Measurements from ENCODE around the gene QPRT. TPM values are rescaled to one million over a fixed set of nuclear protein-coding genes. Genes with fewer than 3 reads are reported as not detected.

QPRT gene
- total RNA-seq, 3 donors from 2014 or later (not counting 1 experiment from before 2014, with no cell fraction given) = 2.5 to 6.3 (median 4.7) TPM

GRCh38 chr16:29644973-29645693, 33.8 kb upstream of the QPRT start:
- Histone ChIP-seq H3K27me3 (ENCODE audit: control insufficient read depth, insufficient read depth, low read length) (no peaks in the 10 kb centered on the region), H3K4me1 (ENCODE audit: control insufficient read depth, insufficient read depth, low read length) (peaks cover 38% of the 10 kb centered on the region), H3K4me3 (ENCODE audit: low read length) (no peak overlapping the region), H3K27ac (ENCODE audit: low read length) (peak overlapping the region; percentile 59), H3K36me3 (ENCODE audit: control insufficient read depth, insufficient read depth, low read length) (no peaks in the 10 kb centered on the region), H3K9me3 (ENCODE audit: control insufficient read depth, insufficient read depth, low read length) (no peaks in the 10 kb centered on the region)
- TF ChIP-seq, protein P1, sequence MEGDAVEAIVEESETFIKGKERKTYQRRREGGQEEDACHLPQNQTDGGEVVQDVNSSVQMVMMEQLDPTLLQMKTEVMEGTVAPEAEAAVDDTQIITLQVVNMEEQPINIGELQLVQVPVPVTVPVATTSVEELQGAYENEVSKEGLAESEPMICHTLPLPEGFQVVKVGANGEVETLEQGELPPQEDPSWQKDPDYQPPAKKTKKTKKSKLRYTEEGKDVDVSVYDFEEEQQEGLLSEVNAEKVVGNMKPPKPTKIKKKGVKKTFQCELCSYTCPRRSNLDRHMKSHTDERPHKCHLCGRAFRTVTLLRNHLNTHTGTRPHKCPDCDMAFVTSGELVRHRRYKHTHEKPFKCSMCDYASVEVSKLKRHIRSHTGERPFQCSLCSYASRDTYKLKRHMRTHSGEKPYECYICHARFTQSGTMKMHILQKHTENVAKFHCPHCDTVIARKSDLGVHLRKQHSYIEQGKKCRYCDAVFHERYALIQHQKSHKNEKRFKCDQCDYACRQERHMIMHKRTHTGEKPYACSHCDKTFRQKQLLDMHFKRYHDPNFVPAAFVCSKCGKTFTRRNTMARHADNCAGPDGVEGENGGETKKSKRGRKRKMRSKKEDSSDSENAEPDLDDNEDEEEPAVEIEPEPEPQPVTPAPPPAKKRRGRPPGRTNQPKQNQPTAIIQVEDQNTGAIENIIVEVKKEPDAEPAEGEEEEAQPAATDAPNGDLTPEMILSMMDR (IDR thresholded peaks at IDR 0.05) = no peak
- ATAC-seq (no peak), DNase-seq (no peak)
- Mint-ChIP-seq H3K4me1 (peaks cover 37 to 42% of the 10 kb centered on the region in 2 donors), H3K4me3 (no peak overlapping the region), H3K27ac (peak overlapping the region; percentile 65 to 73), H3K27me3 (ENCODE audit: low read depth in 2 of 2) (no peaks in the 10 kb centered on the region), H3K9me3 (no peaks in the 10 kb centered on the region), H3K36me3 (no peaks in the 10 kb centered on the region)
- 48% methylated on average over 4 of the region's 4 CpGs for WGBS (ENCODE audit: insufficient coverage)
- intact Hi-C loops (cut with micrococcal nuclease) = loop anchor here (10.0 kb wide), 1 partner anchor 60 kb away; no protein-coding TSS in a partner anchor

DNA sequence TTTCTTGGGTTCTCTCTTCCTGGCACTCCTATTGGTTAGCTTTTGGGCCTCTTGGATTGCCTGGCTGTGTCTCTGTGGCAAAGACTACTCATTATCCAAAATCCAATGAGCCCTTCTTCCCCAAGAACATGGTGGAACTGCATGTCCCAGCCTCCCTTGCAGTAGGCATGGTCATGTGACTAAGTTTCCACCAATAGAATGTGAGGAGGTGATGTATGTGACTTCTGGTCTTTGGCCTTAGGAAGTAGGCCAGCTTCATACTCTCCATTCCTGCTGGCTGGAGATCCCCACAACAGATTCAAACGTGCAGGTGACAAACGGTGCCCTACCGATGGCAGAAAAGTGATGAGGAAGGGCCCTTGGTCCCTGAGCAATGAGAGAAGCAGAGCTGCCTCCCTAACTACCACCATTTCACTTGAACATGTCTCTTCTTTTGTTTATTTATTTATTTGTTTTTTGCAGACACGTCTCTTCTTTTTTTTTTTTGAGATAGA, 33.2 kb upstream of the QPRT start:
- peaks cover 31 to 36% of the 10 kb centered on the region in 2 donors for H3K4me1 Mint-ChIP-seq
- no peak overlapping the region for H3K4me3 ChIP-seq (ENCODE audit: low read length)
- H3K9me3 Mint-ChIP-seq = no peaks in the 10 kb centered on the region
- H3K4me1 ChIP-seq (ENCODE audit: control insufficient read depth, insufficient read depth, low read length) = peaks cover 35% of the 10 kb centered on the region
- TF ChIP-seq, protein P1 (IDR thresholded peaks at IDR 0.05) = no peak
- no peaks in the 10 kb centered on the region for H3K9me3 ChIP-seq (ENCODE audit: control insufficient read depth, insufficient read depth, low read length)
- no peaks in the 10 kb centered on the region for H3K36me3 Mint-ChIP-seq
- peak overlapping the region; percentile 65 to 73 for H3K27ac Mint-ChIP-seq
- WGBS (ENCODE audit: insufficient coverage) = 76% methylated on average over 4 of the region's 4 CpGs
- H3K27me3 ChIP-seq (ENCODE audit: control insufficient read depth, insufficient read depth, low read length) = no peaks in the 10 kb centered on the region
- no peaks in the 10 kb centered on the region for H3K36me3 ChIP-seq (ENCODE audit: control insufficient read depth, insufficient read depth, low read length)
- ATAC-seq (no peak), DNase-seq (peak in 1 of 2 donors; percentile 32)
- intact Hi-C loops (cut with micrococcal nuclease) = loop anchor here (10.0 kb wide), 1 partner anchor 59 kb away; no protein-coding TSS in a partner anchor
- H3K4me3 Mint-ChIP-seq = no peak overlapping the region
- no peaks in the 10 kb centered on the region for H3K27me3 Mint-ChIP-seq (ENCODE audit: low read depth in 2 of 2)
- peak overlapping the region; percentile 59 for H3K27ac ChIP-seq (ENCODE audit: low read length)

GRCh38 chr16:29646947-29647346, 32.0 kb upstream of the QPRT start:
- no peak overlapping the region for H3K27ac ChIP-seq (ENCODE audit: low read length)
- TF ChIP-seq, protein P1 (IDR thresholded peaks at IDR 0.05) = no peak
- H3K4me3 Mint-ChIP-seq = no peak overlapping the region
- intact Hi-C loops (cut with micrococcal nuclease) = loop anchor here (10.0 kb wide), 1 partner anchor 58 kb away; no protein-coding TSS in a partner anchor
- DNase-seq = no peak
- no peak for ATAC-seq
- no peaks in the 10 kb centered on the region for H3K36me3 ChIP-seq (ENCODE audit: control insufficient read depth, insufficient read depth, low read length)
- WGBS (ENCODE audit: insufficient coverage) = 96% methylated on average over 3 of the region's 3 CpGs
- H3K4me3 ChIP-seq (ENCODE audit: low read length) = no peak overlapping the region
- H3K9me3 ChIP-seq (ENCODE audit: control insufficient read depth, insufficient read depth, low read length) = no peaks in the 10 kb centered on the region
- H3K36me3 Mint-ChIP-seq = no peaks in the 10 kb centered on the region
- H3K9me3 Mint-ChIP-seq = no peaks in the 10 kb centered on the region
- H3K4me1 Mint-ChIP-seq = peaks cover 19 to 25% of the 10 kb centered on the region in 2 donors
- H3K27me3 ChIP-seq (ENCODE audit: control insufficient read depth, insufficient read depth, low read length) = no peaks in the 10 kb centered on the region
- no peaks in the 10 kb centered on the region for H3K27me3 Mint-ChIP-seq (ENCODE audit: low read depth in 2 of 2)
- H3K4me1 ChIP-seq (ENCODE audit: control insufficient read depth, insufficient read depth, low read length) = peaks cover 23% of the 10 kb centered on the region
- H3K27ac Mint-ChIP-seq = no peak overlapping the region
